ENCODE data around the gene DLGAP1. TPM values are rescaled to one million over a fixed set of nuclear protein-coding genes. Genes with fewer than 3 reads are reported as not detected.

The DLGAP1 gene
- total RNA-seq, 1 donor from 2014 or later = 3.7 TPM

DNA sequence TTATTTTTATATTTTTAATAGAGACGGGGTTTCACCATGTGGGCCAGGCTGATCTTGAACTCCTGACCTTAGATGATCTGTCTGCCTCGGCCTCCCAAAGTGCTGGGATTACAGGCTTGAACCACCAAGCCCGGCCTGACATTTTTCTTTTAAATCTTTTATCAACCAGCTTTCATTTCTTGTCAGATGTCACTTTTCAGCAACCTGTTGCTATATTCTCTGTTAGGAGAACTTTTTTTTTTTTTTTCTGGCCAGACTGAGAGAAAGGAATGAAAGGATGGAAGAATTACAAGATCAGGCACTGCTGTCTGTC is 858.8 kb downstream of the DLGAP1 start:
- DNase-seq (ENCODE audit: extremely low spot score, unreplicated experiment) = no peak
- H3K27me3 Mint-ChIP-seq = no peaks in the 10 kb centered on the region
- peak overlapping the region; percentile 97 for H3K27ac Mint-ChIP-seq
- no peaks in the 10 kb centered on the region for H3K9me3 Mint-ChIP-seq
- TF ChIP-seq, protein P1, sequence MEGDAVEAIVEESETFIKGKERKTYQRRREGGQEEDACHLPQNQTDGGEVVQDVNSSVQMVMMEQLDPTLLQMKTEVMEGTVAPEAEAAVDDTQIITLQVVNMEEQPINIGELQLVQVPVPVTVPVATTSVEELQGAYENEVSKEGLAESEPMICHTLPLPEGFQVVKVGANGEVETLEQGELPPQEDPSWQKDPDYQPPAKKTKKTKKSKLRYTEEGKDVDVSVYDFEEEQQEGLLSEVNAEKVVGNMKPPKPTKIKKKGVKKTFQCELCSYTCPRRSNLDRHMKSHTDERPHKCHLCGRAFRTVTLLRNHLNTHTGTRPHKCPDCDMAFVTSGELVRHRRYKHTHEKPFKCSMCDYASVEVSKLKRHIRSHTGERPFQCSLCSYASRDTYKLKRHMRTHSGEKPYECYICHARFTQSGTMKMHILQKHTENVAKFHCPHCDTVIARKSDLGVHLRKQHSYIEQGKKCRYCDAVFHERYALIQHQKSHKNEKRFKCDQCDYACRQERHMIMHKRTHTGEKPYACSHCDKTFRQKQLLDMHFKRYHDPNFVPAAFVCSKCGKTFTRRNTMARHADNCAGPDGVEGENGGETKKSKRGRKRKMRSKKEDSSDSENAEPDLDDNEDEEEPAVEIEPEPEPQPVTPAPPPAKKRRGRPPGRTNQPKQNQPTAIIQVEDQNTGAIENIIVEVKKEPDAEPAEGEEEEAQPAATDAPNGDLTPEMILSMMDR (conservative IDR thresholded peaks at IDR 0.05) = no peak
- H3K4me3 Mint-ChIP-seq = peak overlapping the region; percentile 70
- peaks cover 48% of the 10 kb centered on the region for H3K4me1 Mint-ChIP-seq (ENCODE audit: unreplicated experiment)
- peaks cover 3% of the 10 kb centered on the region for H3K36me3 Mint-ChIP-seq

DNA sequence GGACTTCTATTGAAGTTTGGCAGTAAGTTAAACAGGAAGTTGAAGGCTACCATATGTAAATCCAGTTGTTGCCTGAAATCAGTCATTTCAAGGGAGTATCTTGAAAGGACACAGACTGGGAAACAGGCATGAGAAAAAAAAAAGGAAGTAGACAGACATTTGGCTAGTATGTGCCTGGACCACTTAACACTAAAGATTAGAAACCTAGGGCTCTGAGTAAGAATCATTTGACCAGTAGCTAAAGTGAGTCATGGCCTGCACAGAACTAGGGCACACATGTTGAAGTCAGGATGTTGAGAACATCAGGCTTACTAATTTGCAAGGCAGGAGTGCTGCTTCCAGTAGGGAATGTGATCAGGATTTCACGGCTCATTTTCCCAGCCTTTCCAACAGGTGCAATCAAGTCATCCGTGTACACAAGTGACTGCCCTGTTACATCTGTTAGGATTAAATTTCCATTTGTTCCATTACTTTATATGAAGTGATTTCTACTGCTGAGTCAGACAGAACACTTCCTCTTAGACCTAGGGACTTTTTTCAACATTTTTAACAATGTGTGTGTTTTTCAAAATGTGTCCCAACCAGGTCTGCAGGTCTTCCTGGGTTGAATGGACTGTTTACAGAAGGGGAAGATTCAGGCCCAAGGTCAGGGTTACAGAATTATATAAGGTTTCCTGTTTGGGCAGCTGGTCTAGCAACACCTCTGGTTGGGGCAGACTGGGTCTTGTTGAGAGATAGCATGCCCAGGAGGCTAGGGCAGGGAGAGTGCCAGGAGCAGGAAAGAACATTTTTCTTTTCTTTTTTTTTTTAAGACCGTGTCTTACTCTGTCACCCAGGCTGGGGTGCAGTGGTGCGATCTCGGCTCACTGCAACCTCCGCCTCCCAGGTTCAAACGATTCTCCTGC is 859.5 kb downstream of the DLGAP1 start:
- DNase-seq (ENCODE audit: extremely low spot score, unreplicated experiment) = no peak
- peaks cover 48% of the 10 kb centered on the region for H3K4me1 Mint-ChIP-seq (ENCODE audit: unreplicated experiment)
- peaks cover 3% of the 10 kb centered on the region for H3K36me3 Mint-ChIP-seq
- peak overlapping the region; percentile 91 for H3K4me3 Mint-ChIP-seq
- H3K9me3 Mint-ChIP-seq = no peaks in the 10 kb centered on the region
- H3K27ac Mint-ChIP-seq = peak overlapping the region; percentile 97
- H3K27me3 Mint-ChIP-seq = no peaks in the 10 kb centered on the region
- TF ChIP-seq, protein P1 (conservative IDR thresholded peaks at IDR 0.05) = no peak

DNA sequence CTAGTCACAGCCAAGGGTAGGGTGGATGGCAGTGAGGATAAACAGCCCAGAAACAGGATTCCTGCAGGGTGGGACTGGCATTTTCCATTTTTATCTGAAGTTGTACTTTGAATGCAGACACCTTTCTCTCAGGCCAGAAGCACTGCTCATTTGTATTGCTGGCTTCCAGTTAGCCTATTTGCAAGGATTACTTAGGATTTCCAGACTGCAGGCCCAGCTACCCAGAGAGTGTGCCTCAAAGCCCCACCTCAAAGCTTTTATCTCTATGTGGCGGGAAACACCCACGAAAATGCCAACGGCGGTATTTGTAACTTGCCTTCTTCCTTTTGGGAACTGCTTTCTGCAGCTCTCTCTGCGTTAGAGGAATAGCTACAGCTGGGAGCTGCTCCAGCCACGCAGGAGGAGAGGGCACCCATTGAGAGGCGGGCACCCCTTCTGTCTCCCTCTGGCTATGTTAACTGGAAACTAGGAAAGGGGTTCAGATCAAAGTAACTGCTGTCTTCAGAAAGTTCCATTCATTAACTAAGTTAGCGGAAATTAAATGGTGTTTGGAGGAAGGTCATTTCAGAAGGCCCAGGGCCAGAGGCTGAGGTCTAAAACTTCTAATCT is 860.2 kb downstream of the DLGAP1 start:
- Mint-ChIP-seq H3K9me3 (no peaks in the 10 kb centered on the region), H3K4me3 (peak overlapping the region; percentile 91), H3K27ac (peak overlapping the region; percentile 97), H3K27me3 (no peaks in the 10 kb centered on the region), H3K36me3 (peaks cover 3% of the 10 kb centered on the region), H3K4me1 (ENCODE audit: unreplicated experiment) (peaks cover 48% of the 10 kb centered on the region)
- TF ChIP-seq, protein P1 (conservative IDR thresholded peaks at IDR 0.05) = no peak
- no peak for DNase-seq (ENCODE audit: extremely low spot score, unreplicated experiment)

DNA sequence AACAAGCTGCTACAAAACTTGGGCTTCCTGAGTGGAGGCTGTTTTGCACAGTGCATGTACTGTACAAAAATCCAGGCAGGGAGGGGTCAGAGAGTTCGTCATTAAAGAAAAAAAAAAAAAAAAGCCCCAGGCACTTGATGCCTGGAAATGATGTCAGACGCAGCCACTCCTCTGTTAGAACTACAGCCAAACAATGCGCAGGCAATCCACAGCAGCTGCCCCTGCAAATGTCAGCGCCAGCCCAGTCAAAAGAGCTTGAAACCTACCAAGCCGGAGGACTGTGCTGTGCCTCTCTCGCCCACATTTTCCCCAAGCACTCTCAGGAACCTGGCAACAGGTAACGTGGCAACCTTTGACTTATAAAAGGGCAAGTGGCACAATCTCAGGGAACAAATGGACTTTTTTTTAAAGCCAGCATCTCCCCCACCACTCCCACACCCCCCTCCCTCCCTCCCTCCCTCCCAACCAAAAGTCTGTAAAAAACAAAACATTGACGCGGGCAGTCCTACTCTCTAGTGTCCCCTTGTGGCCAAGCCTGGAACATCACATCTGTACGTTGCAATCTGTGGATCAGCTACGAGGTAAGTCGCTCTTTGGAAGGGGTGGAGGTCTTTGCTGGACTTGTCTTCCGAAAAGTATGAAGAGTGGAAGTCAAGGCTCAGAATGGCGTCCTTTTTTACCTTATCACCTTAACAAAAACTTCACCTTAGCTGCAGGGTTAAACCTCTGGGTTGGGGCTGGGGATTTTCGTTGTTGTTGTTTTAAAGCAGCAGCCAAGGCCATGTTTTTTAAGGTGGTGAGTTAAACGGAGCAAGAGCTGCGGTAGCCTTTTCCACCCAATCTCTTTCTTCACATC is 861.0 kb downstream of the DLGAP1 start:
- peaks cover 48% of the 10 kb centered on the region for H3K4me1 Mint-ChIP-seq (ENCODE audit: unreplicated experiment)
- no peaks in the 10 kb centered on the region for H3K9me3 Mint-ChIP-seq
- H3K27me3 Mint-ChIP-seq = no peaks in the 10 kb centered on the region
- peak; percentile 87 for DNase-seq (ENCODE audit: extremely low spot score, unreplicated experiment)
- H3K36me3 Mint-ChIP-seq = peaks cover 3% of the 10 kb centered on the region
- H3K27ac Mint-ChIP-seq = peak overlapping the region; percentile 97
- TF ChIP-seq, protein P1 (conservative IDR thresholded peaks at IDR 0.05) = peak; percentile 85
- H3K4me3 Mint-ChIP-seq = peak overlapping the region; percentile 91

DNA sequence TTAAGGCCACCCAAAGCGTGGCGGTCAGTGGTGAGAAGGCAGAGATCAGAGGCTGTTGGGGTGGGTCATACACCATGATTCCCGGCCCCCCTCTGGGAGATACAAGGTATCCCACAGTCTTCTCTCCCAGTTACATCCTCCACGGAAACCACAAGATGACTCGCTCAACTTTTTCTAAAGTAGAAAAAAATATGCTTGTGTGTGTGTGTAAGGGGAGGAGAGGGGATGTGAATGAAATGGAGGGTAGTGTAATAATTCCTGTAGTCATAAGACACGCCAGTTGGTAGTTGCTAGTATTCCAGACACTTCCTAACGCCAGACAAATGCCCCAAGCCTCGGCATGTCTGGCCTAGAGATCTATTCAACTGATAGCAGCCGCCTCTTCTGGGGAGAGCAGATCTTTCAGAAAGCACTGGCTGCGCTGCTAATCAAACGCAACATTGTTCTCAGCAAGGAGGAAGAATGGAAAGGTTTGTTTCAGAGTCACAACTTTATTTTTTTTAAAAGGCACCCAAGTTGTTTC is 861.7 kb downstream of the DLGAP1 start:
- H3K4me3 Mint-ChIP-seq = peak overlapping the region; percentile 91
- no peaks in the 10 kb centered on the region for H3K27me3 Mint-ChIP-seq
- H3K27ac Mint-ChIP-seq = peak overlapping the region; percentile 97
- peaks cover 3% of the 10 kb centered on the region for H3K36me3 Mint-ChIP-seq
- H3K4me1 Mint-ChIP-seq (ENCODE audit: unreplicated experiment) = peaks cover 48% of the 10 kb centered on the region
- no peaks in the 10 kb centered on the region for H3K9me3 Mint-ChIP-seq
- TF ChIP-seq, protein P1 (conservative IDR thresholded peaks at IDR 0.05) = no peak
- no peak for DNase-seq (ENCODE audit: extremely low spot score, unreplicated experiment)

Measured in type B pancreatic cell (in vitro differentiated cells).